OCI-LY7 (cell line): ENCODE results near the gene KCNE4.

Experiments used
- EZH2phosphoT487 ChIP-seq: fragments of 200-600 bp; sonication (generic); IDR thresholded peaks from 2 replicates; pipeline ENCODE4 v1.6.1; 2018; ENCODE audit warnings: low read depth, borderline replicate concordance, mild to moderate bottlenecking, mixed run types, antibody characterized with exemption, low read length, moderate library complexity, mixed read lengths
- TF ChIP-seq, protein P1 (sequence below): fragments of 200-600 bp; sonication (generic); conservative IDR thresholded peaks from 2 replicates; pipeline ENCODE4 v1.5.1; 2014; ENCODE audit warnings: mild to moderate bottlenecking, antibody characterized with exemption, low read length, moderate library complexity, mixed read lengths

DNA sequence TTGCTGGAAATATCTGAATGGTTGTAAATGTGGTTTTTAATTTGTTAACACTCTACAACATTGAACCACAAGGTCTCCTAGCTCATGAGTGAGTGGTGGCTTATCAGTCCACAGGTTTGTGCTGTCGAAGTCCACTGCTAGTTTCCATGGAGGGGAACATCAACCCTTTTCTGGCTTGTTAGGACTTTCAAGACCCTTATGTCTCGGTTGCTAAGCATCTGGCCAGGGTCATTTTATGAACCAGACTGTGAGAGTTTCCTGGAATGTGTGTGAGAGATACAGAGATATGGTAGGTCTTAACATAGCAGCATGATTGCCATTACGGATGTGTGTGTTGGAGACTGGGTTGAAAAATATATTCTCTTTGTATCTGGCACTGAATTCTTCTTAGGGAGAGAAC, 36.9 kb downstream of the KCNE4 start:
- TF ChIP-seq EZH2phosphoT487, result no peak
- TF ChIP-seq, protein P1, sequence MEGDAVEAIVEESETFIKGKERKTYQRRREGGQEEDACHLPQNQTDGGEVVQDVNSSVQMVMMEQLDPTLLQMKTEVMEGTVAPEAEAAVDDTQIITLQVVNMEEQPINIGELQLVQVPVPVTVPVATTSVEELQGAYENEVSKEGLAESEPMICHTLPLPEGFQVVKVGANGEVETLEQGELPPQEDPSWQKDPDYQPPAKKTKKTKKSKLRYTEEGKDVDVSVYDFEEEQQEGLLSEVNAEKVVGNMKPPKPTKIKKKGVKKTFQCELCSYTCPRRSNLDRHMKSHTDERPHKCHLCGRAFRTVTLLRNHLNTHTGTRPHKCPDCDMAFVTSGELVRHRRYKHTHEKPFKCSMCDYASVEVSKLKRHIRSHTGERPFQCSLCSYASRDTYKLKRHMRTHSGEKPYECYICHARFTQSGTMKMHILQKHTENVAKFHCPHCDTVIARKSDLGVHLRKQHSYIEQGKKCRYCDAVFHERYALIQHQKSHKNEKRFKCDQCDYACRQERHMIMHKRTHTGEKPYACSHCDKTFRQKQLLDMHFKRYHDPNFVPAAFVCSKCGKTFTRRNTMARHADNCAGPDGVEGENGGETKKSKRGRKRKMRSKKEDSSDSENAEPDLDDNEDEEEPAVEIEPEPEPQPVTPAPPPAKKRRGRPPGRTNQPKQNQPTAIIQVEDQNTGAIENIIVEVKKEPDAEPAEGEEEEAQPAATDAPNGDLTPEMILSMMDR, result no peak
